Medulla oblongata (tissue), 1 donor: ENCODE results near the gene EPOP.
"Not testable (repeated sequence)": the region's sequence is repeated elsewhere in the genome, so short reads cannot be mapped to it uniquely, and the experiment has no call there.

Experiments
- DNase-seq: peaks from one replicate; pipeline ENCODE4 v3.0.0-alpha.2; 2015; ENCODE audit errors: extremely low spot score

EPOP gene

DNA sequence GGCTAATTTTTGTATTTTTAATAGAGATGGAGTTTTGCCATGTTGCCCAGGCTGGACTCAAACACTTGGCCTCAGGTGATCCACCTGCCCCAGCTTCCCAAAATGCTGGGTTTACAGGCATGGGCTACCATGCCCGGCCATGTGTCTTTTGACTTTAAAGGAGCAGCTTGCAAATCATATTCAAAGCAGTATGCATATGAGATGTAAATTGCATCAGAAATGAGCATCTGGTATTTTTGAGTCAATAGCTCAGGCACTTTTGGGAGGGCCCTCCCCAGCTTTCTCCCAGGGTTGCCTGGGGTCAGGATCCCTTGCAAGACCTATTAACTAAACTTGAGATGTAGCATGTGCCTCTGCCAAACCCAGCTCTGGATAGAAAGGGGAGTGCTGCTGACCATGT lies 21.5 kb downstream of the EPOP start:
- no peak for DNase-seq

DNA sequence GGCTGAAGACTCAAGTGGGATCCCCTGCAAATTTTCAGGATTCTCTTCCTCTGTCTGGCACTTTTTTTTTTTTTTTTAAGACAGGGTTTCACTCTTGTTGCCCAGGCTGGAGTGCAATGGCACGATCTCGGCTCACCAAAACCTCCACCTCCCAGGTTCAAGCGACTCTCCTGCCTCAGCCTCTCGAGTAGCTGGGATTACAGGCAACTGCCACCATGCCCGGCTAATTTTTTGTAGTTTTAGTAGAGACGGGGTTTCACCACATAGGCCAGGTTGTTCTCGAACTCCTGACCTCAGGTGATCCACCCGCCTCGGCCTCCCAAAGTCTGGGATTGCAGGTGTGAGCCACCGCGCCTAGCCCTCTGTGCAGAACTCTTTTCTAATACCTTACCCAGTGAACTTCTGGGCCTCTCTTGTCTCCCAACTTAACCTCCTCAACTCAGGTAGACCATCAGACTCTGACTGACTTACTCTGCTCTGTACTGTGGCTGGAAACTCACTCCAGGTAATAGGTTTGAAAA lies 24.0 kb downstream of the EPOP start:
- not testable (repeated sequence) for DNase-seq

DNA sequence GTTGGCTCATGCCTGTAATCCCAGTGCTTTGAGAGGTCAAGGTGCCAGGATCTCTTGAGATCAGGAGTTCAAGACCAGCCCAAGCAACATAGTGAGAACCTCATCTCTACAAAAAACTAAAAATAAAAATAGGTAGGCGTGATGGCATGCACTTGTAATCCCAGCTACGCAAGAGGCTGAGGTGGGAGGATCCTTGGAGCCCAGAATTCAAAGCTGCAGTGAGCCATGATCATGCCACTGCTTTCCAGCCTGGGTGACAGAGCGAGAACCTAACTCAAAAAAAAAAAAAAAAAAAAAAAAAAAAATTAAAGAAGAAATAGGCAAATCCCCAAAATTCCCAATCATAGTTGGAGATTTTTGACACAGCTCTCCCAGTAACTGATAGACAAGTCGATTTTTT lies 36.8 kb downstream of the EPOP start:
- DNase-seq: no peak

DNA sequence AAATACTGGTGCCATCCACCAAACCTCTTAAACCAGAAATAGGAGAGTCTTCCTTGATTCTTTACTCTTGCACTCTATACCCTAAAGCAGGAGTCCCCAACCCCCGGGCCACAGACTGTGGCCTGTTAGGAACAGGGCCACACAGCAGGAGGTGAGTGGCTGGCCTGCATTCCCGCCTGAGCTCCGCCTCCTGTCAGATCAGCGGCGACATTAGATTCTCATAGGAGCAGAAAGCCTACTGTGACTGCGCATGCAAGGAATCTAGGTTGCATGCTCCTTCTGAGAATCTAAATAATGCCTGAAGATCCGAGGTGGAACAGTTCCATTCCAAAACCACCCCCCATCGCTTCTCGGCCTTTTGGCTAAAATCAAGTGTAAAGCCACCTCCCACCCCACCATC lies 38.7 kb downstream of the EPOP start:
- no peak for DNase-seq

DNA sequence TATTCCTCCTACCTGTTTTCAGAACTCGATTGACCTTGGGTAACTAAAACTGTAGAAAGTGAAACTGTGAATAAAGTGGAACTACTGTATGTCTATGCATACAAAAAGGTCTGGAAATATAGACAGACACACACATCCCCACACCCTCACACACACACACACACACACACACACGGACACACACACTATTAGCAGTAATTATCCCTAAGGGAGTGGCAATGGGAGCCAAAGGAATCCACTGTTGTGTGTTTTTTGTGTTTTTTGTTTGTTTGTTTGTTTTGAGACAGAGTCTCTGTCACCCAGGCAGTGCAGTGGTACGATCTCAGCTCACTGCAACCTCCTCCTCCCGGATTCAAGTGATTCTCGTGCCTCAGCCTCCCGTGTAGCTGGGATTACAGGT lies 42.4 kb downstream of the EPOP start:
- DNase-seq: no peak

DNA sequence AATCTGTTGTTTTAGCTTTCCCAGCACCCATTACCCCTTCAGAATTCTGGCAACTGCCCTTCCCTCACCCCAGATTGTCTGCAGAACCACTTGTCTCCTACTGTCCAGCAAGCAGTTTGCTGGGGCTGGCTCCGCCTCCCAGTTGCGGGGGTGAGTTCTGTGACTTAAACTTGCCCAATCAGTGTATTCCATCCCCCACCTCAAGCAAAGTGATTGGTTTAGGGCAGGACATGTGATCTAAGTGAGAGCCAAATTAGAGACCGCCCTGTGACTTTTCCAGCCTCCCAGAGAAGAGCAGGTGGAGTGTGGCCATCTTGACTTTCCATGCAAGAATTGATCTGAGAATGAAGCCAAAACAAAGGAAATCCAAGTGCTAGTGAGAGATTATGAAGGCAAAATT lies 46.3 kb downstream of the EPOP start:
- no peak for DNase-seq

DNA sequence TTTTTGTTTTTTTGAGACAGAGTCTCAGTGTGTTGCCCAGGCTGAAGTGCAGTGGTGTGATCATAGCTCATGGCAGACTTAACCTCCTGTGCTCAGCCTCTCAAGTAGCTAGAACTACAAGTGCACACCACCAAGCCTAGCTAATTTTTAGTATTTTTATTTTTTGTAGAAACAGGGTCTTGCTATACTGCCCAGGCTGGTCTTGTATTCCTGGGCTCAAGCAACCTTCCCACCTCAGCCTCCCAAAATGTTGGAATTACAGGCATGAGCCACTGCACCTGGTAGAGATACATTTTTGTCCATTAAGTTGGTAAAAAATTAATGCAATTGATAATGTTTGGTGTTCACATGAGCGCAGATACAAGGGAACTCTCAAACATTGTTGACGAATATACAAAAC lies 46.8 kb downstream of the EPOP start:
- DNase-seq: no peak

DNA sequence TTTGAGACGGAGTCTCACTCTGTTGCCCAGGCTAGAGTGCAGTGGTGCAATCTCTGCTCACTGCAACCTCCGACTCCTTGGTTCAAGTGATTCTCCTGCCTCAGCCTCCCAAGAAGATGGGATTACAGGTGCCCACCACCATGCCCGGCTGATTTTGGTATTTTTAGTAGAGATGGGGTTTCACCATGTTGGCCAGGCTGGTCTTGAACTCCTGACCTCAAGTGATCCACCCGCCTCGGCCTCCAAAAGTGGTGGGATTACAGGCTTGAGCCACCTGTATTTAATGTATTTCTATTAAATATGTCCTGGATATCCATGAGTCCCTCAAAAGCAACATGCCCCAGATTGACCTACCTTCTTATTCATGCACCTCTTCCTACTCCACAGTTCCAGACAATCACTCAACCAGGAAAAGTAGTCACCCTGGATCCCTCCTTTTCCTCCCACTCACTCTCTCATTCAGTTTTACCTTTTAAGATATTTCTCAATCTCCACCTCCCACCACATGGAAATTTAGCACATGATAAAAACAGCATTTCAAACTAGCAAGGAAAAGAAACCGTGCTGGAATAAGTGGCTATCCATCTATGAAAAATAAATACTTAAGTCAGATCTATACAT lies 48.0 kb downstream of the EPOP start:
- not testable (repeated sequence) for DNase-seq

DNA sequence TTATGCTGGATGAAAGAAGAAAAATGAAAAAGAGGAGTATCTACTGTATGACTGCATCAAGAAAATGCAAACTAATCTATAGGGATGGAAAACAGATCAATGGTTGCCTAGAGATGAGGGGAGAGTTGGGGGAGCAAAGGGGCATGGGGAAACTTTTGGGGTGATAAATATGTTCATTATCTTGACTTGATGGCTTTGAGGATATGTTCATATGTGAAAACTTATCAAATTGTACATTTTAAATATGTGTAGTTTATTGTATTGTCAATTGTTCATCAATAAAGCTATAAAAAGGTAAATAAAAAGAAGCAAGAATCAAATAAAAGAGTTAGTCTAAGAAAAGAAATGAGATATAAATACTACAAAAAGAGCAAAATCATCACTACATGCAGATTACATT lies 49.3 kb downstream of the EPOP start:
- no peak for DNase-seq

DNA sequence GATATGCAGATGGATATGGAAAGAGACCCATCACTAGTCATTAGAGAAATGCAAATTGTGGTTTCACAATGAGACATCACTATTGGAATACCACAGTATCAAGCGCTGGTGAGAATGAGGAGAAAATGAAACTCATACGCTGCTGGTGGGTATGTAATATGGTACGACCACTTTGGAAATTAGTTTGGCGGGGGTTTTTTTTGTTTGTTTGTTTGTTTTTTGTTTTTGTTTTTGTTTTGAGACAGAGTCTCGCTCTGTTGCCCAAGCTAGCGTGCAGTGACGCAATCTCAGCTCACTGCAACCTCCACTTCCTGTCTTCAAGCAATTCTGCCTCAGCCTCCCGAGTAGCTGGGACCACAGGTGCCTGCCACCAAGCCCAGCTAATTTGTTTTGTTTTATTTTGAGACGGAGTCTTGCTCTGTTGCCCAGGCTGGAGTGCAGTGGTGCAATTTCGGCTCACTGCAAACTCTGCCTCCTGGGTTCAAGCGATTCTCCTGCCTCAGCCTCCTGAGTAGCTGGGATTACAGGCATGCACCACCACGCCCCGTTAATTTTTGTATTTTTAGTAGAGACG lies 49.9 kb downstream of the EPOP start:
- DNase-seq: not testable (repeated sequence)
